ENCODE results near the gene TP63. TPM values are rescaled to one million over a fixed set of nuclear protein-coding genes. Genes with fewer than 3 reads are reported as not detected.

The TP63 gene
- total RNA-seq, 2 donors from 2014 or later = 1.6 to 2.3 TPM

GRCh38 chr3:189695400-189695799 is 64.2 kb downstream of the TP63 start:
- H3K36me3 Mint-ChIP-seq (ENCODE audit: insufficient read depth in 2 of 2) = no peaks in the 10 kb centered on the region
- no peak overlapping the region for H3K27ac Mint-ChIP-seq
- H3K4me3 Mint-ChIP-seq = no peak overlapping the region
- ATAC-seq (replicated peaks in 1 of 2) (no peak), DNase-seq (no peak)
- H3K27me3 Mint-ChIP-seq (ENCODE audit: low read depth) = peaks cover 6% of the 10 kb centered on the region
- H3K4me1 Mint-ChIP-seq (ENCODE audit: low read depth) = no peaks in the 10 kb centered on the region
- H3K9me3 Mint-ChIP-seq = no peaks in the 10 kb centered on the region

GRCh38 chr3:189698811-189699210 is 67.6 kb downstream of the TP63 start:
- Mint-ChIP-seq H3K27ac (no peak overlapping the region), H3K9me3 (no peaks in the 10 kb centered on the region), H3K4me3 (no peak overlapping the region), H3K36me3 (ENCODE audit: insufficient read depth in 2 of 2) (no peaks in the 10 kb centered on the region), H3K27me3 (ENCODE audit: low read depth) (peaks cover 6% of the 10 kb centered on the region), H3K4me1 (ENCODE audit: low read depth) (no peaks in the 10 kb centered on the region)
- ATAC-seq (replicated peaks in 1 of 2) = no peak
- DNase-seq = no peak

- no peak for DNase-seq
- no peak overlapping the region for H3K27ac Mint-ChIP-seq
- peaks cover 6% of the 10 kb centered on the region for H3K27me3 Mint-ChIP-seq (ENCODE audit: low read depth)
Measured at GRCh38 chr3:189699885-189700284, 68.7 kb downstream of the TP63 start.

GRCh38 chr3:189702066-189702646 is 71.0 kb downstream of the TP63 start:
- no peak overlapping the region for H3K4me3 Mint-ChIP-seq
- ATAC-seq (replicated peaks in 1 of 2) (no peak), DNase-seq (no peak)
- H3K27me3 Mint-ChIP-seq (ENCODE audit: low read depth) = peaks cover 9% of the 10 kb centered on the region
- H3K36me3 Mint-ChIP-seq (ENCODE audit: insufficient read depth in 2 of 2) = no peaks in the 10 kb centered on the region
- H3K9me3 Mint-ChIP-seq = no peaks in the 10 kb centered on the region
- no peaks in the 10 kb centered on the region for H3K4me1 Mint-ChIP-seq (ENCODE audit: low read depth)
- H3K27ac Mint-ChIP-seq = no peak overlapping the region

More at GRCh38 chr3:189699885-189700284, 68.7 kb downstream of the TP63 start:
- H3K36me3 Mint-ChIP-seq (ENCODE audit: insufficient read depth in 2 of 2) = no peaks in the 10 kb centered on the region
- no peak for ATAC-seq (replicated peaks in 1 of 2)
- no peaks in the 10 kb centered on the region for H3K4me1 Mint-ChIP-seq (ENCODE audit: low read depth)
- no peaks in the 10 kb centered on the region for H3K9me3 Mint-ChIP-seq
- H3K4me3 Mint-ChIP-seq = no peak overlapping the region

- DNase-seq (no peak), ATAC-seq (replicated peaks in 1 of 2) (no peak)
- Mint-ChIP-seq H3K9me3 (no peaks in the 10 kb centered on the region), H3K27me3 (ENCODE audit: low read depth) (peaks cover 5% of the 10 kb centered on the region), H3K4me3 (no peak overlapping the region), H3K36me3 (ENCODE audit: insufficient read depth in 2 of 2) (no peaks in the 10 kb centered on the region), H3K4me1 (ENCODE audit: low read depth) (no peaks in the 10 kb centered on the region), H3K27ac (no peak overlapping the region)
Measured at GRCh38 chr3:189703865-189704264, 72.7 kb downstream of the TP63 start.

- DNase-seq = no peak
- peaks cover 5% of the 10 kb centered on the region for H3K27me3 Mint-ChIP-seq (ENCODE audit: low read depth)
- no peak overlapping the region for H3K4me3 Mint-ChIP-seq
- no peak overlapping the region for H3K27ac Mint-ChIP-seq
- ATAC-seq (replicated peaks in 1 of 2) = no peak
- H3K36me3 Mint-ChIP-seq (ENCODE audit: insufficient read depth in 2 of 2) = no peaks in the 10 kb centered on the region
- H3K9me3 Mint-ChIP-seq = peaks cover 0 to 2% of the 10 kb centered on the region in 2 donors
- H3K4me1 Mint-ChIP-seq (ENCODE audit: low read depth) = peaks cover 13% of the 10 kb centered on the region
Measured at GRCh38 chr3:189708375-189708774, 77.2 kb downstream of the TP63 start.

GRCh38 chr3:189710620-189711402 is 79.6 kb downstream of the TP63 start:
- Mint-ChIP-seq H3K9me3 (peaks cover 0 to 2% of the 10 kb centered on the region in 2 donors), H3K27me3 (ENCODE audit: low read depth) (peaks cover 5% of the 10 kb centered on the region), H3K4me1 (ENCODE audit: low read depth) (peaks cover 23% of the 10 kb centered on the region), H3K4me3 (no peak overlapping the region), H3K36me3 (ENCODE audit: insufficient read depth in 2 of 2) (no peaks in the 10 kb centered on the region), H3K27ac (no peak overlapping the region)
- ATAC-seq (replicated peaks in 1 of 2) (peak; percentile 58 to 76), DNase-seq (no peak)

GRCh38 chr3:189712906-189713483 is 81.8 kb downstream of the TP63 start:
- Mint-ChIP-seq H3K27ac (no peak overlapping the region), H3K36me3 (ENCODE audit: insufficient read depth in 2 of 2) (no peaks in the 10 kb centered on the region), H3K4me1 (ENCODE audit: low read depth) (peaks cover 23% of the 10 kb centered on the region), H3K4me3 (no peak overlapping the region), H3K27me3 (ENCODE audit: low read depth) (peaks cover 5% of the 10 kb centered on the region), H3K9me3 (peaks cover 0 to 2% of the 10 kb centered on the region in 2 donors)
- DNase-seq (no peak), ATAC-seq (replicated peaks in 1 of 2) (no peak)

- ATAC-seq (replicated peaks in 1 of 2) (no peak), DNase-seq (no peak)
- H3K4me3 Mint-ChIP-seq = no peak overlapping the region
- peaks cover 23% of the 10 kb centered on the region for H3K4me1 Mint-ChIP-seq (ENCODE audit: low read depth)
- peaks cover 11% of the 10 kb centered on the region for H3K27me3 Mint-ChIP-seq (ENCODE audit: low read depth)
- H3K27ac Mint-ChIP-seq = no peak overlapping the region
- H3K36me3 Mint-ChIP-seq (ENCODE audit: insufficient read depth in 2 of 2) = no peaks in the 10 kb centered on the region
- H3K9me3 Mint-ChIP-seq = peaks cover 0 to 2% of the 10 kb centered on the region in 2 donors
Measured at GRCh38 chr3:189714991-189715961, 84.1 kb downstream of the TP63 start.

GRCh38 chr3:189718215-189718614 is 87.0 kb downstream of the TP63 start:
- Mint-ChIP-seq H3K4me1 (ENCODE audit: low read depth) (peaks cover 10% of the 10 kb centered on the region), H3K4me3 (no peak overlapping the region), H3K27me3 (ENCODE audit: low read depth) (peaks cover 11% of the 10 kb centered on the region), H3K27ac (no peak overlapping the region), H3K9me3 (no peaks in the 10 kb centered on the region), H3K36me3 (ENCODE audit: insufficient read depth in 2 of 2) (no peaks in the 10 kb centered on the region)
- ATAC-seq (replicated peaks in 1 of 2) = no peak
- DNase-seq = no peak

- DNase-seq (no peak), ATAC-seq (replicated peaks in 1 of 2) (no peak)
- H3K4me1 Mint-ChIP-seq (ENCODE audit: low read depth) = no peaks in the 10 kb centered on the region
- H3K27me3 Mint-ChIP-seq (ENCODE audit: low read depth) = peaks cover 11% of the 10 kb centered on the region
- H3K9me3 Mint-ChIP-seq = no peaks in the 10 kb centered on the region
- H3K27ac Mint-ChIP-seq = no peak overlapping the region
- H3K36me3 Mint-ChIP-seq (ENCODE audit: insufficient read depth in 2 of 2) = no peaks in the 10 kb centered on the region
- no peak overlapping the region for H3K4me3 Mint-ChIP-seq
Measured at GRCh38 chr3:189720736-189721417, 89.7 kb downstream of the TP63 start.

- ATAC-seq (replicated peaks in 1 of 2) (no peak), DNase-seq (no peak)
- Mint-ChIP-seq H3K27ac (no peak overlapping the region), H3K4me1 (ENCODE audit: low read depth) (no peaks in the 10 kb centered on the region), H3K4me3 (no peak overlapping the region), H3K27me3 (ENCODE audit: low read depth) (peaks cover 11% of the 10 kb centered on the region), H3K36me3 (ENCODE audit: insufficient read depth in 2 of 2) (no peaks in the 10 kb centered on the region), H3K9me3 (no peaks in the 10 kb centered on the region)
Measured at GRCh38 chr3:189721873-189722665, 90.9 kb downstream of the TP63 start.

Data from activated T-cell treated with anti-CD3 and anti-CD28 coated beads, Interleukin-2, amount 50 U/mL, for 72 hours (primary cell).